CD4-positive, alpha-beta T cell treated with Interleukin-6 at 100 ng/mL for 8 hours (primary cell): ENCODE measurements around the gene HLA-E.
"Not testable (repeated sequence)": the region's sequence is repeated elsewhere in the genome, so short reads cannot be mapped to it uniquely, and the experiment has no call there.

ENCODE experiments used
- DNase-seq: peaks from one replicate; pipeline ENCODE4 v3.0.0-alpha.2; 2020; ENCODE audit warnings: mixed read lengths, low spot score

Gene HLA-E

DNA sequence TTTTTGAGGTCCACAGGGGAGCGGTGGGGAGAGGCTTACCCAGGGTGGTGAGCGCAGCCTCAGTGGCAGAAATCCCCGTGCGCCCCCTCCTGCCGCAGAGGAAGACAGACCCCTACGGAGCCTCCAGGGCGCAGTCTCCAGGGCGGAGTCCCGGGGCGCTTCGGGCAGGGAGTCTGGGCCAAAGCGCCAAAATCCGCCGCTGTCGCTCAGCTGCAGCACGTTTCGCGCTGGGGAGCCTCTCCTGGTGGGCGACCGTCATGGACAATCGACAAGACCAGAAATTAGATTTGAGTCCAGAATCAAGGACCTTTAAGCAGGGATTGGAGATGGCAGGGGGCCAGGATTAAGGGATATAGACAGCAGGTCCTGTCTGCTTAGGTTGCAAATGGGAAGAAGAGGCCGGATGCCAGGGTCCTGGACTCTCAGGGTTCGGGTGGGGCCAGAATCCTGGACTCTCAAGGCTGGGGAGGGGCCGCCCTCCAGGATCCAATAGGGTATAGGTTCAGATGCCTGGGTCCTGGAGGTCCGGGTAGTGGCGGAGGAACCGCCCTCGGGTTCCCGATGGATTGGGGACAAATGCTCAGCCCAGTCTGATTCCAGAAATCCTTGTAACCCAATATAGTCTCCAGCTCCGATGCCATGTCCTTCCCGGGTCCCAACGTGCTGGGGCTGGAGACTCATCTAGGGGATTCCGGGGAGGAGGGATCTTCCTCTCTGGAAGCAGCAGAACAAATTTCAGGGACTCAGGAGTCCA is 7.9 kb upstream of the HLA-E start:
- DNase-seq = no peak

DNA sequence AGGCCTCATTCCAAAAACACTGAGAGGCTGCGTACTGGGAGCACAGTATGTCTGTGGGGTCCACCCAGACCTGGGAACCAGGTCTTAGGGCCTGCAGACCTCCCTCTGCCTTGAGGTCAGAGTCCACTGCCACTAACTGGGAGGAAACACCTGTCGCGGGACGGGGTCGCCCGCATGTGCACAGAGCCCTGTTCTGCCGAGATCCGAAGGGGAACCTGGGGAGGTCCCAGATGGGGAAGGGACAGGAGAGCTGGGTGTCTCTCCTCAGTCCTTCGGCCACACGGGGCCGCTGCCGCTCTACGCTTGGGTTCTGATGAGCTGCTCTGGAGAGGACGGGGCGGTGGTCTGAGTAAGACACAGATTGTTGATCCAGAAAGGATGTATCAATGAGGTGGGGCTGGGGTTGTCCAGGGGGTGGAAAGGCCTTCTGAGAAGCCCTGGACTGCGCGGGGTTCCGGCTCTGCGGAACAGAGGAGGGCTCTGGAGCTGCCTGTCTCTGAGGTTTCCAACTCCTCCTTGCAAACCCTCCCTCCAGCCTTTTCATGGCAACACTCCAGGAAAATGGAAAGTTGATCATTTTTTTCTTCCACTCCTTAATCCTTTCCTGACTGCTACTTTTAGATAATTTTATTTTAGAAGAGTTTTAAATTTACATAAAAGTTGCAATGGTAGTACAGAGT is 7.2 kb upstream of the HLA-E start:
- DNase-seq = peak; percentile 81

DNA sequence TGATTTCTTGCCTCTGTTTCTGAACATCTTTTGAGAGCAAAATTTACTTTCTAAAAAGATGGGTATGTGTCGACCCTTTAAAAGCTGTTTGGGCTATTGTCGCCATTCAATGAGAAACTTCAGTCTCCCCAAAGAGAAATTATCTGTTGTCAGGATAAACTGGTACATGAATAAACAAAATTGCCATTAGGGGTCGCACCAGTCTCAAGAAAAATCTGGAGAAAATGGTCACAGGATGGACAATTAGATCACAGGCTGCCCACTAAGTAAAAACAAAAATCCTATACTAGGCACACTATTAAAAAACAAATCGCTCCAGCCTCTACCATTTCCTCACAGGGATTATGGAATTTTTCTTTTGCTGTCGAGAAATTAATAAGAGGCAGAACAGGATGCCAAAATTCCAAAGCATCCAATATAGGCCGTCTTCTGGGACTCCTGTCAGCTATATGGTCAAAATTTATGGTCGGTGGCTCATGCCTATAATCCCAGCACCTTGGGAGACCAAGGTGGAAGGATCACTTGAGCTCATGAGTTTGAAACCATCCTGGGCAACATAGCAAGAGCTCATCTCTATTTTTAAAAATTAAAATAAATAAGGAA is 5.5 kb upstream of the HLA-E start:
- DNase-seq = peak; percentile 44

DNA sequence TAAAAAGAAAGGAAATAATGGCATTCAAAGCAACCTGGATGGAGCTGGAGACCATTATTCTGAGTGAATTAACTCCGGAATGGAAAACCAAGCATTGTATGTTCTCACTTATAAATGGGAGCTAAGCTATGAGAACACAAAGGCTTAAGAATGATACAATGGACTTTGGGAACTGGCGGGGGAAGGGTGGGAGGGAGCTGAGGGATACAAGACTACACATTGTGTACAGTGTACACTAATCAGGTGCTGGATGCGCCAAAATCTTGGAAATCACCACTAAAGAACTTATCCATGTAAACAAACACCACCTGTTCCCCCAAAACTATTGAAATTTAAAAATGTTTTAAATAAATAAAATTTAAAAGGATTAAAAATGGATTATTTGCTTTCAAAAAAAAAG is 4.1 kb upstream of the HLA-E start:
- no peak for DNase-seq

DNA sequence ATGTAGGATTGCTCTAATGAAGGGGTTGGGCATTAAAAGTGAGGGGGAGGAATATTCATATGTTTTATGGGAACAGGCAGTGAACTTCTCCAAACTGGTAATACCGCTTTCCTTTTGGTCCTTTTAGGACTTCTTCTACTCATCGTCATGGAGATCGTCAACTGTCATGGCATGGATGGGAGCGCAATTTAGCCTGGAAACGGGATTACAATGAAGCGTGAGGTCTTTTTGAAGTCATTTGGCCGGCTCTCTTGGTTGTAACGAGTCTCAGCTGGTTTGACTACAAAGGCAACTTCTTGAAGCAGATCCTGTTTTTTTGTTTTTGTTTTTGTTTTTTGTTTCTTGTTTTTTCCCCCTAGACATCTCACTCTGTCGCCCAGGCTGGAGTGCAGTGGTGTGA is 1.4 kb upstream of the HLA-E start:
- DNase-seq = no peak

DNA sequence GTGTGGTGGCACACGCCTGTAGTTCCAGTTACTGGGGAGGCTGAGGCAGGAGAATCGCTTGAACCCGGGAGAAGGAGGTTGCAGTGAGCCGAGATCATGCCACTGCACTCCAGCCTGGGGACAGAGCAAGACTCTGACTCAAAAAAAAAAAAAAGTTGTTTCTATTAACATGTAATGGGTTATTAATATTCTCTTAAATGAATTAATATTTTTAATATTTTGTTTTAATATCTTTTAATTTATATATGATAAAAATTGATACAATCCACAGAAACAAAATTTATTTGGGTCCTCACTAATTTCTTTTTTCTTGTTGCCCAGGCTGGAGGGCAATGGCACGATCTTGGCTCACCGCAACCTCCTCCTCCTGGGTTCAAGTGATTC is 620 bp upstream of the HLA-E start:
- not testable (repeated sequence) for DNase-seq

DNA sequence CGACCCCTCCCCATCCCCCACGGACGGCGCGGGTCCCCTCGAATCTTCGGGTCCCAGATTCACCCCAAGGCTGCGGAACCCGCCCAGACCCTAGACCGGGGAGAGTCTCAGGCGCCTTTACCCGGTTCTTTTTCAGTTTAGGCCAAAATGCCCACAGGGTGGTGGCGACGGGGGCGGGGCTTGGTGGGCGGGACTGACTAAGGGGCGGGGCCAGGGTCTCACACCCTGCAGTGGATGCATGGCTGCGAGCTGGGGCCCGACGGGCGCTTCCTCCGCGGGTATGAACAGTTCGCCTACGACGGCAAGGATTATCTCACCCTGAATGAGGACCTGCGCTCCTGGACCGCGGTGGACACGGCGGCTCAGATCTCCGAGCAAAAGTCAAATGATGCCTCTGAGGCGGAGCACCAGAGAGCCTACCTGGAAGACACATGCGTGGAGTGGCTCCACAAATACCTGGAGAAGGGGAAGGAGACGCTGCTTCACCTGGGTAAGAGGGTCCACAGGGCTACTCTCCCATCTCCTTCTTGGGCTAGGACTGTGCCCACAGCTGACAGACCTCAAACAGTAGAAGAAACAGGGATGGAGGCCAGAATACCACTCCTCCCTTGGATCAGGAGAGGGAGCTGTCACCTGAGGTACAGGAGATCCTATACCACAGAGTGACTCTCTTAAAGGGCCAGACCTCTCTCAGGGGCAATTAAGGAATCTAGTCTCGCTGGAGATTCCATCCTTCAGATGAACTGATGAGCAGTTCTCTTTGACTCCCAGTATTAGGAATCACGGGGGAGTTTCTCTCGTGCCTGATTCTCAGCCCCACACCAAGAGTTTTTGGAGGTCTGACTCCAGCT is 942 bp downstream of the HLA-E start:
- peak; percentile 90 for DNase-seq

DNA sequence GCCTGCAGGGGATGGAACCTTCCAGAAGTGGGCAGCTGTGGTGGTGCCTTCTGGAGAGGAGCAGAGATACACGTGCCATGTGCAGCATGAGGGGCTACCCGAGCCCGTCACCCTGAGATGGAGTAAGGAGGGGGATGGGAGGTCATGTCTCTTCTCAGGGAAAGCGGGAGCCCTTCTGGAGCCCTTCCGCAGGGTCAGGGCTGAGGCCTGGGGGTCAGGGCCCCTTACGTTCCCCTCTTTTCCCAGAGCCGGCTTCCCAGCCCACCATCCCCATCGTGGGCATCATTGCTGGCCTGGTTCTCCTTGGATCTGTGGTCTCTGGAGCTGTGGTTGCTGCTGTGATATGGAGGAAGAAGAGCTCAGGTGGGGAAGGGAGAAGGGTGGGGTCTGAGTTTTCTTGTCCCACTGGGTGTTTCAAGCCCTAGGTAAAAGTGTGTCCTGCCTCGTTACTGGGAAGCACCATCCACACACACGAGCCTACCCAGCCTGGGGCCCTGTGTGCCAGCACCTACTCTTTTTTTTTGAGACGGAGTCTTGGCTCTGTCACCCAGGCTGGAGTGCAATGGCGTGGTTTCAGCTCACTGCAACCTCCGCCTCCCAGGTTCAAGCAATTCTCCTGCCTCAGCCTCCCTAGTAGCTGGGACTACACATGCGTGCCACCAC is 2.1 kb downstream of the HLA-E start:
- not testable (repeated sequence) for DNase-seq

DNA sequence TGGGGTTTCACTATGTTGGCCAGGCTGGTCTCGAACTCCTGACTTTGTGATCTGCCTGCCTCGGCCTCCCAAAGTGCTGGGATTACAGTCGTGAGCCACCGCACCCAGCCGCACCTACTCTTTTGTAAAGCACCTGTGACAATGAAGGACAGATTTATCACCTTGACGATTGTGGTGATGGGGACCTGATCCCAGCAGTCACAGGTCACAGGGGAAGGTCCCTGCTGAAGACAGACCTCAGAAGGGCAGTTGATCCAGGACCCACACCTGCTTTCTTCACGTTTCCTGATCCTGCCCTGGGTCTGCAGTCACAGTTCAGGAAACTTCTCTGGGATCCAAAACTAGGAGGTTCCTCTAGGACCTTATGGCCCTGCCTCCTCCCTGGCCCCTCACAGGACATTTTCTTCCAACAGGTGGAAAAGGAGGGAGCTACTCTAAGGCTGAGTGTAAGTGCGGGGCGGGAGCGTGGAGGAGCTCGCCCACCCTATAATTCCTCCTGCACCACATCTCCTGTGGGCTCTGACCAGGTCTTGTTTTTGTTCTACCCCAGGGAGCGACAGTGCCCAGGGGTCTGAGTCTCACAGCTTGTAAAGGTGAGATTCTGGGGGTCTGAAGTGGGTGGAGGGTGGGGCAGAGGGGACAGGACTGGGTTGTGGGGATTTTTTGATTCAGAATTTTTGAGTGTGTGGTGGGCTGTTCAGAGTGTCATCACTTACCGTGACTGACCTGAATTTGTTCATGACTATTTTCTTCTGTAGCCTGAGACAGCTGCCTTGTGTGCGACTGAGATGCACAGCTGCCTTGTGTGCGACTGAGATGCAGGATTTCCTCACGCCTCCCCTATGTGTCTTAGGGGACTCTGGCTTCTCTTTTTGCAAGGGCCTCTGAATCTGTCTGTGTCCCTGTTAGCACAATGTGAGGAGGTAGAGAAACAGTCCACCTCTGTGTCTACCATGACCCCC is 3.0 kb downstream of the HLA-E start:
- peak; percentile 25 for DNase-seq

DNA sequence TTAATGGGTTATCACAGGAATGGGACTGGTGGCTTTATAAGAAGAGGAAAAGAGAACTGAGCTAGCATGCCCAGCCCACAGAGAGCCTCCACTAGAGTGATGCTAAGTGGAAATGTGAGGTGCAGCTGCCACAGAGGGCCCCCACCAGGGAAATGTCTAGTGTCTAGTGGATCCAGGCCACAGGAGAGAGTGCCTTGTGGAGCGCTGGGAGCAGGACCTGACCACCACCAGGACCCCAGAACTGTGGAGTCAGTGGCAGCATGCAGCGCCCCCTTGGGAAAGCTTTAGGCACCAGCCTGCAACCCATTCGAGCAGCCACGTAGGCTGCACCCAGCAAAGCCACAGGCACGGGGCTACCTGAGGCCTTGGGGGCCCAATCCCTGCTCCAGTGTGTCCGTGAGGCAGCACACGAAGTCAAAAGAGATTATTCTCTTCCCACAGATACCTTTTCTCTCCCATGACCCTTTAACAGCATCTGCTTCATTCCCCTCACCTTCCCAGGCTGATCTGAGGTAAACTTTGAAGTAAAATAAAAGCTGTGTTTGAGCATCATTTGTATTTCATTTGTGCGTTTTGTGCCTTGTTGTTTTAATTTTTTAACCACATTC is 4.4 kb downstream of the HLA-E start:
- no peak for DNase-seq

DNA sequence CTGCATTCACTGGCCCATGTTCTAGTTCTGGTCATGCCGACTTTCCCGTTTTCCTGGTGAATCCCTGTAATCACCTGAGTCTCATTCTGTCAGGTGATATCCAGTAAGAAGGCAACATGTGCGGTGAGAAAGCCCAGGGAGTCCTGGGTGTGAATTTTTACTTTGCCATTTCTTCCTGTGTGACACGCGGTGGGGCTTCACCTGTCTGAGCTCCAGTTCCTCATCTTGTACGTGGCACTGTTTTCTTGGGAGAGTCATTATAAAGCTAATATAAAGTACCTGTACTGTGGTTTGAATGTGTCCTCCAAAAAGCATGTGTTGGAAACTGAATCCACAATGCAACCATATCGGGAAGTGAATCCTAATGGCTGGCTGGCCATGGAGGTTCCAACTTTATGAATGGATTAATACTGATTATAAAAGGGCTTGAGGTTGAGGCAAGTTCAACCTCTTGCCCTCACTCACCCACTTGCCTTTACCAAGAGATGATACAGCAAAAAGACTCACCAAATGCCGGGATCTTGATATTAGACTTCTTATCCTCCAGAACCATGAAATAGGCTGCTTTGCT is 5.1 kb downstream of the HLA-E start:
- peak; percentile 18 for DNase-seq

DNA sequence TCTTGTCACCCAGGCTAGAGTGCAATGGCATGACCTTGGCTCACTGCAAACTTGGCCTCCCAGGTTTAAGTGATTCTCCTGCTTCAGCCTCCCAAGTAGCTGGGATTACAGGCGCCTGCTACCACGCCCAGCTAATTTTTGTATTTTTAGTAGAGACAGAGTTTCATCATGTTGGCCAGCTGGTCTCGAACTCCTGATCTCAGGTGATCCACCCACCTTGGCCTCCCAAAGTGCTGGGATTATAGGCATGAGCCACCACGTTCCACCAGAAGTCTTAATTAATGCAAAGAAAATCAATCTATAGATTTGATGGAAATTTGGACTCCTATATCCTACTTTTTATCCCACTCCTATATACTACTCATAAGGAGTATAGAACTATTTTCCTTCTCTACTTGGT is 5.8 kb downstream of the HLA-E start:
- not testable (repeated sequence) for DNase-seq

DNA sequence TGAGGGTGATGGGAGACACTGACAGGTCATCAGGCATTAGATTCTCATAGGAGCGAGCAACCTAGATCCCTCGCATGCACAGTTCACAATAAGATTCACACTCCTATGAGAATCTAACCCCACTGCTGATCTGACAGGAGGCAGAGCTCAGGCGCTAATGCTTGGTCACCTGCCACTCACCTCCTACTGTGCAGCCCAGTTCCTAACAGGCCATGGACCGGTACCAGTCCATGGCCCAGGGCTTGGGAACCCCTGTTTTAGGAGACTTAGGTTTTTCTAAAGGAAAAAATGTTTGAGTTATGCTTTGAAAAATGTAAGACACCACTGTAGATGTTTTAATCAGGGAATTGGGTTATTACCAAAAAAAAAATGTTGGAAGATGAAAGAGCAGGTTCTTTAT is 6.7 kb downstream of the HLA-E start:
- no peak for DNase-seq

DNA sequence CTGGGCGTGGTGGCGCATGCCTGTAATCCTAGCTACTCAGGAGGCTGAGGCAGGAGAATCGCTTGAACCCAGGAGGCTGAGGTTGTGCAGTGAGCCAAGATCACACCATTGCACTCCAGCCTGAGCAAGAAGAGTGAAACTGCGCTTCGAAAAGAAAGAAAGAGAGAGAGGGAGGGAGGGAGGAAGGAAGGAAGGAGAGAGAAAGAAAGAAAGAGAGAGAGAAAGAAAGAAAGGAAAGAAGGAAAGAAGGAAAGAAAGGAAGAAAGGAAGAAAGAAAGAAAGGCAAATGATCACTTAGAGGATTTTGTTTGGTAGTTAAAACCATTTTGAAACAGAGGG is 7.9 kb downstream of the HLA-E start:
- DNase-seq = not testable (repeated sequence)

DNA sequence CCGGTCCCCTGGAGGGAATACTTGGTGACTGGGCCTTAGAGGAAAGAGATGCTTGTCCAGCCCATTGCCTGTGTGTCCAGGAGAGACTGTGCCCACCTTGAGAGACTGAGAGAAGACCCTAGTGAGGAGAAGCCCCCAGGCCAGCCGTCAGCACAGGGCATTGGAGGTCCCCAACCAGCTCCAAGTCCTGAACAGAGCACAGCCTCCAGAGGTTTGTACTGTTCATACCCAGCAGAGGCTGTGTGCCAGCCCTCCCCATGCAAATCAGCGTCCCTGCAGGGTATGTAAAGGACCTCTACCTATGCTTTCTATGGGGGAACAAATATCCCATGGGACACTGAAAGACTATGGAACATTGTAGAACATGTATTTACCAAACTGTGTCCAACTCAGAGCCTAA is 8.4 kb downstream of the HLA-E start:
- no peak for DNase-seq

DNA sequence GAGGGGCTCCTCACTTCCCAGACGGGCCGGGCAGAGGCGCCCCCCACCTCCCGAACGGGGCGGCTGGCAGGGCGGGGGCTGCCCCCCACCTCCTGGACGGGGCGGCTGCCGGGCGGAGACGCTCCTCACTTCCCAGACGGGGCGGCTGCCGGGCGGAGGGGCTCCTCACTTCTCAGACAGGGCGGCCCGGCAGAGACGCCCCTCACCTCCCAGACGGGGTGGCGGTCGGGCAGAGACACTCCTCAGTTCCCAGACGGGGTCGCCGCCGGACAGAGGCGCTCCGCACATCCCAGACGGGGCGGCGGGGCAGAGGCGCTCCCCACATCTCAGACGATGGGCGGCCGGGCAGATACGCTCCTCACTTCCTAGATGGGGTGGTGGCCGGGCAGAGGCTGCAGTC is 9.4 kb downstream of the HLA-E start:
- not testable (repeated sequence) for DNase-seq

DNA sequence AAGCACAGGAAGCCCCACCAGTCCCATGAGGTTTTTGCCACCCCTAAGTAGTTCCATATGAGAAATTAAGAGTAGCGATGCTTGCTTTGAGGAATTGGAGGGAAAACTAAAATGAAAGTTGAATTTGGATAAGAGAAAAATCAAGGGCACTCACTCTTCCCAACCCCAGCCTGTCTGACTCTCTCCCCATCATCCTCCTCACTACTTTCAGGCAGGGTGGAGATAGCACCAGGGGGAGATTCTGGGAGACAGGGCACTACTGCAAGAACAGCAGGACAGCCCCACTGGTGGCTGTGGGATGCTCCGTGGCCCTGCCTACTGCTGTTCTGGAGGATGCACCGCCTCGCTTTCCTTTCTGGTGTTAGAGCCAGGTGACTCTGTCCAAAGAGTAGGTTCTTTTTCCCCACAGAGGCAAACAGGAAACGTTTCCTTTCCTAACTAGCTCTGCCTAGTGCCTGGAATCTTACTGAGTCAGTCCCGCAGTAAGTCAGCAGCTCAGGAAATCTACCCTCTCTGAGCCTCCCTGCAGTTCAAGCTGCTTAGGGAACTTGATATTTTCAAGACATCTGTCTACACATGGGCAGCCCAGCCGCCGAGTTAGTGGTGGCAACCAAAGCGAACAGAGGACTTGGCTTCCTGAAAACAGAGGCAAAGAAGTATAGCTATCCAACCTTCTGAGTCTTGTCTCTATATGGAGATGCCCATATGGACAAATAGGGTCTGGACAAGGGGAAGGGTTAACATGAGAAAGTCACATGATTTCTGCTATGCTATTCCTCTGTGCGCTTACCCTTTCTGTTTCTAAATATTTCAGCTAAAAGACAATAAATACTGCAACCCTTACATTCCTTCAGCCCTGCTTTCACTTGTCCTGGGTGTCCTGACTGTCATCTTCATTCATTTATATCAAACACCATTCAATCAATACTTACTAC is 11.4 kb downstream of the HLA-E start:
- DNase-seq = no peak

DNA sequence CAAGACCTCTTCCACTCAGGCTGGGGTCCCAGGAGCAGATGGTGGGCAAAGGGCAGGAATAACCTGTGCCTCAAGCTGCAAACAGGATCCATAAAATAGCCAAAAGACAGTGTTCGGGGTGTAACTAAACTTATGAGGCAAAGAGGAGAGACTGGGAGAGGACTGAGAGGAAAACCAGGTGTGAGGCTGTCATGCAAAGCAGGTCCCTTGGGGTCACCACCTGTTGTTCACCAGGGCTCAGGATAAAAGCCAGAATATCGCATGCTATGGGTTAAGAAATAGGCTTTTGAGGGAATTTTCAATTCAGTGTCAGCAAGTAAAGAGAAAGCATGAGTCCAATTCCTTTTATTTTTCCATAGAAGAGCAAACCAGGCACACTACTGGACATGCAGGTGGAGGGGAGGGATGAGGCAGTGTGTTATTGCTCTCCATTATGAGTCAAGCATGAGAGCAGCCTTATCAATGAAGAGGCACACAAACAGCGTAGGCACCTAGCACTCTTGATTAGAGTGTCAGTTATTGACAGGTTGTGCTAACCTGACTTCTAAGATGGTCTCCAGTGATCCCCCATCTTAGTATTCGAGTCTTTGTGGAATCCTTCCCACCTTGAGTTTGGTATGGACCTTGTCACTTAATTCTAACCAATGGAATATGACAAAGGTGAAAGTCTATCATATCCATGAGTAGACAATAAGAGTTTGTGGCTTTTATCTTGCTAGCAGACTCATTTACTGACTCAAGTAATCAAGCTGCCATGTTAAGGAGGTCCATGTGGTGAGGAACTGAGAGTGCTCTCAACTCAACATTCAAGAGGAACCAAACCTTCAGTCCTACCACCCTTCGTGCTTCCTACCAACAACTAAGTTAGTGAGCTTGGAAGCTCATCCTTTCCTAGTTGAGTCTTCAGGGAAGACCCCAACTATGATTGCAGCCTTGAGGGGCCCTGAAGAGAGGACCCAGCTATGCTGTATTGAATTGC is 18.8 kb downstream of the HLA-E start:
- DNase-seq = no peak
